ENCODE data around the gene ARRDC1.

GRCh38 chr9:137580954-137581322 lies 24.5 kb upstream of the ARRDC1 start:
- TF ChIP-seq POLR2AphosphoS5 (IDR thresholded peaks at IDR 0.05; ENCODE audit: low read depth, low read length) (no peak), POLR2A (IDR thresholded peaks at IDR 0.05; ENCODE audit: low read depth, low read length) (no peak), POU2F2 (IDR thresholded peaks at IDR 0.05; ENCODE audit: low read depth, low read length) (no peak)

Data from GM12891 (cell line).